Heart right ventricle (tissue), 16 donors: ENCODE measurements around the gene SETDB2. TPM values are rescaled to one million over a fixed set of nuclear protein-coding genes. Genes with fewer than 3 reads are reported as not detected.

ENCODE experiments used
- ATAC-seq, 8 donors: fragments of 200-7000 bp; cut with Tn5 transposase; one replicate each; pipeline ENCODE4 v1.9.1; 2020; ENCODE audit warnings: mild to moderate bottlenecking in 8 of 8, moderate library complexity in 8 of 8, moderate number of reproducible peaks in 1 of 8
- DNase-seq, 2 donors: peaks; one replicate each; pipeline ENCODE4 v3.0.0-alpha.2; 2020
- H3K27ac ChIP-seq, 10 donors: fragments of 200-600 bp; sonication (generic) in 2 of 10; one replicate each; pipeline versions ENCODE4 v1.5.0 to v1.8.0; 2020 to 2022; ENCODE audit warnings: mild to moderate bottlenecking in 3 of 10
- H3K27me3 ChIP-seq, 7 donors: fragments of 200-600 bp; one replicate each; pipeline ENCODE4 v1.8.0; 2021 to 2022; ENCODE audit warnings: mild to moderate bottlenecking in 2 of 7
- H3K36me3 ChIP-seq, 9 donors: fragments of 200-600 bp; sonication (generic) in 1 of 9; one replicate each; pipeline versions ENCODE4 v1.5.0 to v1.8.0; 2020 to 2022; ENCODE audit warnings: mild to moderate bottlenecking in 2 of 9
- H3K4me1 ChIP-seq, 9 donors: fragments of 200-600 bp; sonication (generic) in 1 of 9; one replicate each; pipeline versions ENCODE4 v1.5.0 to v1.8.0; 2020 to 2022; ENCODE audit warnings: mild to moderate bottlenecking in 4 of 9
- H3K4me3 ChIP-seq, 10 donors: fragments of 200-600 bp; sonication (generic) in 2 of 10; one replicate each; pipeline versions ENCODE4 v1.5.0 to v1.8.0; 2020 to 2022; ENCODE audit warnings: mild to moderate bottlenecking in 7 of 10, moderate library complexity in 2 of 10
- H3K9me3 ChIP-seq, 11 donors: fragments of 200-600 bp in 10 of 11; sonication (generic) in 2 of 11; one replicate each; pipeline versions ENCODE4 v1.5.0 to v1.8.0; 2013 to 2022; ENCODE audit warnings: mild to moderate bottlenecking in 2 of 11, control low read depth in 1 of 11, moderate library complexity in 1 of 11
- CTCF ChIP-seq, 9 donors: fragments of 200-600 bp; sonication (generic) in 2 of 9; IDR thresholded peaks; one replicate each; pipeline versions ENCODE4 v1.5.0 to v1.8.0; 2021 to 2022; ENCODE audit warnings: antibody characterized with exemption in 9 of 9, mild to moderate bottlenecking in 5 of 9, moderate library complexity in 1 of 9
- WGBS, 2 donors: extraction: QIAGEN DNeasy Blood & Tissue Kit; methylation state at CpG; one replicate each; pipeline ENCODE4 v1.1.7; 2013; ENCODE audit warnings: inconsistent platforms in 1 of 2; 5-methylcytosine and 5-hydroxymethylcytosine counted together
- intact Hi-C, 10 donors: fragments of 100-400 bp; cut with DNase I; formaldehyde crosslinking; loops; one replicate each; pipeline versions ENCODE4 v1.11.1 to v1.14.2; 2022
- polyA plus RNA-seq, 2 donors: library from polyadenylated mRNA; stranded (reverse); fragments of 200-250 nt; gene quantifications; one replicate each; pipeline ENCODE4 v1.2.3, GENCODE V29; 2013
- total RNA-seq, 10 donors: library from RNA; stranded (reverse); fragmentation: NEBNext Ultra II Directional in 3 of 10; extraction: Animal tissue kit (Norgen Biotek cat#: 25700) in 3 of 10; gene quantifications; one replicate each; pipeline versions ENCODE4 v1.2.1 to v1.2.4, GENCODE V29; 2021 to 2023
- donor health status: Arrhythmogenic right ventricular cardiomyopathy.
- donor health status: ischemic (EF 13 %, LVEDD 7.1; RV severe dilation, severe dysfunction).
- donor health status: healthy with polysubstance abuse.
- donor health status: DM: no; HTN: yes; CAD: no.
- donor health status: DM: no; HTN: no; CAD: no.
- donor health status: ischemic (EF 25% LVEDD 6.9; RV normal size, moderate dysfunction).
- donor health status: ischemic (EF 25% LVEDD 5.7; RV mildly dilated, moderate dysfunction).
- donor health status: healthy.
- donor health status: DM: yes; HTN: yes; CAD: no.
- donor health status: Ischemic cardiomyopathy.
- donor health status: ischemic (EF 35%, LVEDD 5.7; RV mildly dilated, moderate dysfunction).
- donor health status: nonischemic (EF 11% LVEDD 7.7; RV severe dilation, severe dysfunction).
- donor health status: DM: yes; HTN: yes; CAD: no.
- donor health status: PGD.
- donor health status: ischemic (EF 29% LVEDD 5.4; RV normal size, mild dysfunction).
- donor health status: nonischemic (EF 23%, LVEDD 6.1; RV moderate dilation, normal function).

Gene SETDB2
- total and polyA plus RNA-seq, 12 donors: 3.8 to 18.2 (median 12.1) TPM

GRCh38 chr13:49424011-49424560, 20.0 kb upstream of the SETDB2 start:
- H3K4me3 ChIP-seq: no peak overlapping the region
- ATAC-seq (no peak), DNase-seq (no peak)
- peaks cover 0 to 29% (median 0%) of the 10 kb centered on the region in 9 donors for H3K36me3 ChIP-seq
- no peaks in the 10 kb centered on the region for H3K27me3 ChIP-seq
- 79 to 84% methylated on average over 7 of the region's 7 CpGs for WGBS, 2 donors
- no peak for TF ChIP-seq CTCF (IDR thresholded peaks at IDR 0.05)
- intact Hi-C loops: no loop called here
- H3K4me1 ChIP-seq: no peaks in the 10 kb centered on the region
- no peak overlapping the region for H3K27ac ChIP-seq
- no peaks in the 10 kb centered on the region for H3K9me3 ChIP-seq

DNA sequence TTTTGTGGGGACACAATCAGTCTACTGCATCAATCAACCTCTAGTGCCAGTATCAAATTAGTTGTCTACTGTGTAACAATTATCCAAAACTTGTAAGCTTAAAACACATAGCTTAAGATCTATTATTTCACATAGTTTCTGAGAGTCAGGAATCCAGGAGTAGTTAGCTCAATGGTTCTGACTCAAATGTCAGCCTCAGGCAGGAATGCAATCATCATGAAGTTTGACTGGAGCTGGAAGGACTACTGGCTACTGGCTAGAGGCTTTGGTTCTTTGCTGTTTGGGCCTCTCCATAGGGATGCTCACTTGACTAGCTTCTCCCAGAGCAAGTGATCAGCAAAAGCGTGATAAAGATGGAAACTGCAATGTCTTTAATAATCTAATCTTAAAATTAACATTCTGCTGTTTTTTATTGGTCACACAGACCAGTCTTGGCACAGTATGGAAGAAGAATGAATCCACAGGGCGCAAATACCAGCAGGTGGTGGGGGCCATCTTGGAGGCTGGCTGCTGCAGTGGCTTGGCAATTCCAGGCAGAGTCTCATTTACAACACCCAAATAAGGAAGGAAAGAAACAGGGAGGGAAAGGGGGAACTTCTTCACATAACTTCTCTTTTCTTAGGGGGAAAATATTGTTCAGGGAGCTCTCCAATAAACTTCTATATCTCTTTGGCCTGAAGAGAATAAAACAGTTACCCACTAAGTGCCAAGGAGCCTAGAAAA, 15.9 kb upstream of the SETDB2 start:
- no peak for ATAC-seq
- Histone ChIP-seq H3K4me1 (no peaks in the 10 kb centered on the region), H3K4me3 (no peak overlapping the region), H3K36me3 (peaks cover 0 to 58% (median 16%) of the 10 kb centered on the region in 9 donors), H3K27ac (no peak overlapping the region), H3K9me3 (no peaks in the 10 kb centered on the region), H3K27me3 (no peaks in the 10 kb centered on the region)
- intact Hi-C loops: no loop called here
- WGBS, 2 donors: 94 to 97% methylated on average over 2 of the region's 2 CpGs
- DNase-seq: no peak
- TF ChIP-seq CTCF (IDR thresholded peaks at IDR 0.05): no peak

DNA sequence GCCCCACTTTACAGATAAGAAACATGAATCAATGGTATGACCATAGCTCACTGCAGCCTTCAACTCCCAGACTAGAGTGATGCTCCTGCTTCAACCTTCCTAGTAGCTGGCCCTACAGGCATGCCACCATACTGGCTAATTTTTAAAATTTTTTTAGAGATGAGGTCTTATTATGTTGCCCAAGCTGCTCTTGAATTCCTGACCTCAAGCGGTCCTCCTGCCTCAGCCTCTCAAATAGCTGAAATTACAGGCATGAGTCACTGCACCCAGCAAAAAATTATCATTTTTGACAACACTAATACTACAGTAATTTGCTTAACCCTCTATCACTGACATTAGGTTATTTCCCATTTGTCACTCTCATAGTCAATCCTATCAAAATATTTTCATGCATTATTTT, 15.0 kb upstream of the SETDB2 start:
- Histone ChIP-seq H3K9me3 (no peaks in the 10 kb centered on the region), H3K27ac (no peak overlapping the region), H3K4me3 (no peak overlapping the region), H3K4me1 (no peaks in the 10 kb centered on the region), H3K27me3 (no peaks in the 10 kb centered on the region), H3K36me3 (peaks cover 0 to 61% (median 16%) of the 10 kb centered on the region in 9 donors)
- ATAC-seq (no peak), DNase-seq (no peak)
- intact Hi-C loops: no loop called here
- WGBS, 2 donors: 96 to 100% methylated on average over 1 of the region's 1 CpG
- no peak for TF ChIP-seq CTCF (IDR thresholded peaks at IDR 0.05)

GRCh38 chr13:49435992-49436391, 8.1 kb upstream of the SETDB2 start:
- intact Hi-C loops: loop anchor here in 7 of 10 donors (2.0 to 10.0 kb wide), 4 partner anchors 131 to 135 kb away; no protein-coding TSS in a partner anchor
- H3K4me3 ChIP-seq: no peak overlapping the region
- no peaks in the 10 kb centered on the region for H3K4me1 ChIP-seq
- H3K27ac ChIP-seq: peak overlapping the region in 2 of 10 donors; percentile 0 to 61
- H3K36me3 ChIP-seq: peaks cover 0 to 33% (median 11%) of the 10 kb centered on the region in 9 donors
- ATAC-seq (peak in 3 of 8 donors; percentile 48 to 79 (median 69)), DNase-seq (no peak)
- H3K27me3 ChIP-seq: no peaks in the 10 kb centered on the region
- WGBS, 2 donors: 69 to 74% methylated on average over 1 of the region's 1 CpG
- H3K9me3 ChIP-seq: no peaks in the 10 kb centered on the region
- TF ChIP-seq CTCF (IDR thresholded peaks at IDR 0.05): no peak
